ENCODE data around the gene SCAMP5.

Gene SCAMP5, protein sequence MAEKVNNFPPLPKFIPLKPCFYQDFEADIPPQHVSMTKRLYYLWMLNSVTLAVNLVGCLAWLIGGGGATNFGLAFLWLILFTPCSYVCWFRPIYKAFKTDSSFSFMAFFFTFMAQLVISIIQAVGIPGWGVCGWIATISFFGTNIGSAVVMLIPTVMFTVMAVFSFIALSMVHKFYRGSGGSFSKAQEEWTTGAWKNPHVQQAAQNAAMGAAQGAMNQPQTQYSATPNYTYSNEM

DNA sequence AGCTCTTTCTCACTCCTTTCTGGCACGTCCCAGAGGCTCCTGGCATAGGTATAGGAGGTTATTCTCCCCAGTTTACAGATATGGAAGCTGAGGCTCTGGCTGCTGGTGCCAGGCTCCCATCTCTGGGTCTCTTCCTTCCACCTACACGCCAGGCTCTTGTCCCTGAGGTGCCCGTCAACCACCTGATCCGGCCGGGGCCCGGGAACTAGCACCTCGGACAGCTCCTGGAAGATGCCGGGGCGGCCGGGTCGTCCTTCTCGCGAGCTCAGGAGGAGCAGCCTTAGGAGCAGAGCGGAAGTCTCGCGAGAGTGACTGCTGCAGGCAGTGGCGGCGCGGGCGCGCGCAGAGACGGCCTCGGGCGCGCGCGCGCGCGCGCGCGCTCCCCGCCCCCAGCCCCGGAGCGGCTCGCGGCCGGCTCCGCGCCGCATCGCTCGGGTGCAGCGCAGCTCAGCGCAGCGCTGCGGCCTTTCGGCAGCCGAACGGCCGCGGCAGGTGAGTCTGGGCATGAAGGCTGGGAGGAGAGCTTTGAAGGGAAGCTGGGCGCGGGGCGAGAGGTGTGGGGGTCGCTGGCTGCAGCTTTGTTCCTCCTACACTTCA is at the start of gene SCAMP5:
SCAMP5 (plus strand) TSS at position 382 of the 597 bp plus-strand sequence. CDS start 16,277 bp downstream, outside the sequence.
- DNase-seq (ENCODE audit: low read depth), result peak; percentile 80

DNA sequence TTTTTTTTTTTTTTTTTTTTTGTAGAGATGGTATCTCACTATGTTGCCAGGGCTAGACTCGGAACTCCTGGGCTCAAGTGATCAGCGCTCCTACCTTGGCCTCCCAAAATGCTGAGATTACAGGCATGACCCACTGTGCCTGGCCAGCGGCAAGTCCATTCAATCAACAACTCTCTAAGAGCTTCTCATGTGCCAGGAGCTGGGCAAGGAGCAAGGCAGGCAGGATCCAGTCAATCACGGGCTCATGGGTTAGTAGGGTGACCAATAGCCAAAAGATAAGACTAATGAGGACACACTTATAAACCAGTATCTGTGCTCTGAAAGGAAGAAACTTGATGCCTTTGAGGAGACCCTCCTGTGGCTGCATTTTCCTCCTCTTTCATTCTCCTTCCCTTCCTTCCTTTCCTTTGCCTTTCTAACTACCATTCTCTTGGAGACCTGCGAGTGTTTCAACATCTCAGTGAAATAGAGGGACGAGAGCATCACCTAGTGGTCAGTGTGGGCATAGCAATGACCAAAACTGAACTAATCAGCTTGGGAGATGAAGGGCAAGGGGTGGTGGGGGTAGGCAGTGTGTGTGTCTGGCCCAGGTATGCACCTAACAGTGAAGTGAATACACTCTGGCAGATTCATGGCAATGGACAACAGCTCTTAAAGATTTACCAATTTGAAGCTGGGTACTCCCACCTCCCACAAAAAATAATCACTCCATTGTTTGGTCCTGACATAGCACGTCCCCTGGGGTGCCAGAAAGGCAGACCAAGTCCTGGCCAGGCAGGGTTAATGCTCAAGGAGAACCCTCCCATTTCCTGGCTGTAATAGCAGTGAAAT is 45.1 kb upstream of the SCAMP5 start:
- DNase-seq (ENCODE audit: low read depth), result peak; percentile 50

DNA sequence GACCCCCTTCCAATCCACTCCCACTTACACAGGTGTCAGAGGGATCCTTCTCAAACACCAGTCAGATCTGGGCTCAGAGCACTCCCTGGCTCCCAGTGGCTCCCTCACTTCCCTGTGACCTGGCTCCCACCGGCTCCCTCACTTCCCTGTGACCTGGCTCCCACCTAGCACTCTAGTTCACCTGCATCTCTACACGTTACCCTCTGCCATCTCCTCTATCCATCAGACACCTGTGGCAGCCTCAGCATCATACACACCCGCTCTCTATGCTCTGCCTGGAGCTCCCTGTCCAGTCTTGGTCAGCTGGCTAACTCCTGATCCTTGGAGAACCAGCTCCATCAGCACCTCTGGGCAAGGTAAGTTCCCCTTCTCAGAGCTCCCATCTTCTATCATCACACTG is 44.4 kb upstream of the SCAMP5 start:
- no peak for DNase-seq (ENCODE audit: low read depth)

GRCh38 chr15:74954515-74954914 is 40.8 kb upstream of the SCAMP5 start:
- no peak for DNase-seq (ENCODE audit: low read depth)

- no peak for DNase-seq (ENCODE audit: low read depth)
These were observed 40.3 kb upstream of the SCAMP5 start for GRCh38 chr15:74955017-74955416.

- peak; percentile 44 for DNase-seq (ENCODE audit: low read depth)
These were observed 39.3 kb upstream of the SCAMP5 start for GRCh38 chr15:74955796-74956647.

DNA sequence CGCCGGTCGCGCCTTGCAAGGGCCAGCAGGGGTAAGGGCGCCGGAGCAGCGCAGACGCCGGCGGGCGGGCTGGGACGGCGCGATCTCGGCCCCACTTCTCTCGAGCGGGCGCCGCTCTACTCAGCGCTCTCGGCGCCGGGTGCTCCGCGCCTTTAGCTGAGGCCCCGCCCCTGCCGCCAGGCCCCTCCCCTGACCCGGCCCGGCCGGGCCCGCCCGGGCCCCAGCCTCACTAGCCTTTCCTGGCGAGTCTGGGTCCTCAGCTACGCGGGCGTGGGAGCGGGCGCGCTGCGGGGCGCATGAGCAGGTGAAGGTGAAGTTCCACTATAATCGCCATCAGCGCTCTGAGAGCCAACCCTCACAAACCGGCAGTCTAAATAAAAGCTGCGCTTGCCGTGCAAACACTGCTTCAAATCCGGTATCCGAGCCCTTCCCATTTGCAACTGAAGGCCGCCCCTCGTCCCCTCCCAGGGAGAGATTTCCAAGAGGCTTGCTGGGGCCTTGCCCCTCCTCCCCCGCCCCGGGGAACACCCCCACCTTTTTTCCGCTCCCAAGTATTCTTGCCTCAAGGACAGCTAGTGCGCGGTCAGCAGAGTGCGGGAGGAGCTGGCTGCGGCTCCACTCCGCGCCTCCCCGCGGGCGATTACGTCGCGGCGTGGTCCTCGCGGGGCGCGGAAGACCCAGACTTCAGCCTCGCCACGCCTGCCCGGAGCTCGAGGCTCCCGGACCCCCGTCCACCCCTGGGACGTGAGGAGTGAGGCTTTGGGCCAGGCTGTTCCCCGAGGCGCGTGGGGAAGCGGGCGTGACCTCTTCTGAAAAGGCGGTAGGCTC is 38.5 kb upstream of the SCAMP5 start, which contains the start of gene RPP25:
RPP25 (minus strand) TSS at position 125 of the 828 bp plus-strand sequence. CDS start 189 bp downstream, outside the sequence.
- peak; percentile 47 for DNase-seq (ENCODE audit: low read depth)

- no peak for DNase-seq (ENCODE audit: low read depth)
These were observed 37.8 kb upstream of the SCAMP5 start for GRCh38 chr15:74957476-74958035.

DNA sequence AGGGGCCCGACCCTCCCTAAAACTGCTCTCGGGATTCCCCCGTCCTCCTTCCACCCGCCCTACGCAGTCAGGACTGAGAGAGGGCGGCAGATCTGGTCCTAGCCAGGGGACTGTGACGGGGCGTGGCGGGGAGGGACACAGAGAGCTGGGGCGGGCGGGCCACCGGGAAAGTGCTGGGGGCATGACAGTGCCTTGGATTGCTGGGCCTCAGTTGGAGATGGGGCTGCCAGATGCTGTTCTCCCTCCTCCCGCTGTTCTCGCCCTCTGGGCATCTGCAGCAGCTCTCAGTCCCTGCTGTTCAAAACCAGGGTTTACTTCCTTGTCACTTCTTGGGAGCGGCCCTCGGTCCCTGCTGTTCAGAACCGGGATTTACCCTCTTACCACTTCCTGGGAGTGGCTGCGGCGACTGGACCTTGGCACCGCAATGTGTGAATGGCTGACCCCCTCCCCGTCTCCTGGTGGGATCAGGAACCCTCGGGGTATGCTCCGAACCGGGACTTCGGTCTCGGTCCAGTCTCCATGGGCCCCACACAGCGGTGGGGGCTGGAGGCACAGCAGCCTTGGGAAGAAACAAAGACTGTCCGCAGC is 36.9 kb upstream of the SCAMP5 start:
- no peak for DNase-seq (ENCODE audit: low read depth)

DNA sequence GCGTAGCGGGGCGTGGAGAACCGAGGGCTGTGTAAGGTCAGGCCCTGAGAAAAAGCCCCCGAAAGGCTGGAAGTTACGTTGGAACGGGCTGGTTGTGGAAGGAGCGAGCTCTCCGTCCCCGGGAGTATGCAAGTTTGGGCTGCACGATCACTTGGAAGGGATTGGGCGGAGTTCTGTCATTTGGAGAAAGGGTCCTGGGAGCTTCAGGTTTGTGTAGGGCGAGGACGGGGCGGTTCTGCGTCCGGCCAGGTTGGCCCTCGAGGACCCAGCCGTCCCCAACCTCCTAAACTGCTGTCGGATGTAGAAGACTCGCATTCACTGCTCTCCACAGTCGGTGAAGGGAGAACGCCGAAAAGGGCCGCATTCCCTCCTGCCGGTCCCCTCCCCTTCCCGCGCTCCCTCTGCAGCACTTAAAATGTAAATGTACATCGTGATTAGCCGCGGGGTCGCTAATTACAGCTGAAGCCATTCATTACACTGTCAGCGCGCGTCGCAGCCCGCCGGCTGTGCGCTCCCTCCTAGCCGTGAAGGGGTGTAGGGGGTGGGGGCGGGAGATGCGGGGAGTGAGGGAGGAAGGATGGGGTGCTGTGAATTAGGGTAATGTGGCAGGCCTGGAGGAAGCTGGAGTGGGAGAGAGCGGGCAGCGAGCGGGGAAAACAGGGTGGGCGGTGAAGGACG is 36.3 kb upstream of the SCAMP5 start:
- DNase-seq (ENCODE audit: low read depth), result no peak

DNA sequence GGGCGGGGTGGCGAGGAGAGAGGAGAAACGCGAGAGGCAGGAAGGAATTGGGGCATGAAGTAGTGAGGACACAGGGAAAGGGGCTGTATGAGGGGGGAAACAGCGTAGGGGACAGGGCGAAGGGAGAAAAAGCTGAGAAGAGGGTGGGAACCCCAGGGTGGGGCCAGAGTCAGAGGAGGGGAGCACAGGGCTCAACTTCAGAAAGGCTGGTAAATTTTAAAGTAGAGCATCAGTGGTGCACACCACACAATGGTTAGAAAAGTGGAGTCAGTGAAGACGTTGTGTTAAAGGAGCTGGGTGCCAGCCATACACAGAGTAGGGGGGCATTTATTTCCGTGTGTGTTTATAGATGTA is 35.8 kb upstream of the SCAMP5 start:
- no peak for DNase-seq (ENCODE audit: low read depth)

DNA sequence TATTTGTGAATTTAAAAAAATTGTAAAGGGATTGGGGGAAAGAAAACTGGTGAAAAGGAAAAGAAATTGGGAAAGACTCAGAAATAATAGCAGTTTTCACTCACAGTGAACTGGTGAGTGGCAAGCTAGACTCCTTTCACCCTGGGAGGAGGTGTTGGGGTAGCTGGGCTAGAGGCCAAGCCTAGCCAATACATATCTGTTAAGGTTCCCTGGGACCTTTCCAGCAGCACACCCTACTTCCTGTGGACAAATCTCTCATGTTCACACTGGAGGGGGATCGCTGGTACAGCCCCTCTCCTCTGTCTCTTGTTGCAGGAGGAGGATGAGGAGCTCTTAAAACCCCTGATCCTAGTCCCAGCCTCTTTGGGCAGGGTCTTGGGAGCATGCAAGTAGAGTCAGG is 35.1 kb upstream of the SCAMP5 start:
- no peak for DNase-seq (ENCODE audit: low read depth)

DNA sequence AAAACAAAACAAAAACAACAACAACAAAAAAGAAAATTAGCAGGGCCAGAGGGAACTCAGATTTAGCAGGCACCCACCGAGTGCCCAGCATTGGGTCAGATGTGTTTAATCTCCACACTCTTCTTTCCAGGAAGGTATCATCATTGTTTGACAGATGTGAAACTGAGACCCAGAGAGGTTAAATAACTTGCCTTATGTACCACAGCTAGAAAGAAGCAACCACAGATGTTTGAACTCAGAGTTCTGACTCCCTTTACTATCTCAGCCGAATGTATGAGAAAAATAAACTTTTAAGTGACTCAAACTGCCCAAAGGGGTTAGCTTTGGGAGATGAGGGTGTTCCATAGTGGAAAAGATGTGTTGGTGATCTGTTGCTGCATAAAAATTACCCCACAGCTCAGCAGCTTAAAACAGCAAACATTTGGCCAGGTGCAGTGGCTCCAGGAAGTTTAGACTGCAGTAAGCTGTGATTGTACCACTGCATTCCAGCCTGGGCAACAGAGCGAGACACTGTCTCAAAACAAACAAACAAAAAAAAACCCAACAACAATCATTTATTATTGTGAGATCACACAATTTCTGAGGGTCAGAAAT is 34.3 kb upstream of the SCAMP5 start:
- DNase-seq (ENCODE audit: low read depth), result no peak

DNA sequence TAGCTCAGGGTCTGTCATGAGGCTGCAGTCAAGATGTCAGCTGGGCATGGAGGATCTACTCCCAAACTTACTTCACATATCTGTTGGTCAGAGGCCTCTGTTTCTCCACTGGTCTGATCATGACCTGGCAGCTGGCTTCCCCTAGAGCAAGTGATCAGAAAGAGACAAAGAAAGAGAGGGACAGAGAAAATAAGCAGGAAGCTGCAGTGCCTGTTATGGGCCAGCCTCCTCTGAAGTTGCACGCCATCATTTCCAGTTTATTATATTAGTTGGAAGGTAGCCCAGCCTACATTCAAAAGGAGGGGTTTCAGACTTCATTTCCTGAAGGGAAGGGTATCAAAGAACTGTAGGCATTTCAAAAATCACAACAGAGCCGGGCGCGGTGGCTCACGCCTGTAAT is 33.7 kb upstream of the SCAMP5 start:
- no peak for DNase-seq (ENCODE audit: low read depth)

- no peak for DNase-seq (ENCODE audit: low read depth)
These were observed 33.1 kb upstream of the SCAMP5 start for GRCh38 chr15:74962219-74962618.

DNA sequence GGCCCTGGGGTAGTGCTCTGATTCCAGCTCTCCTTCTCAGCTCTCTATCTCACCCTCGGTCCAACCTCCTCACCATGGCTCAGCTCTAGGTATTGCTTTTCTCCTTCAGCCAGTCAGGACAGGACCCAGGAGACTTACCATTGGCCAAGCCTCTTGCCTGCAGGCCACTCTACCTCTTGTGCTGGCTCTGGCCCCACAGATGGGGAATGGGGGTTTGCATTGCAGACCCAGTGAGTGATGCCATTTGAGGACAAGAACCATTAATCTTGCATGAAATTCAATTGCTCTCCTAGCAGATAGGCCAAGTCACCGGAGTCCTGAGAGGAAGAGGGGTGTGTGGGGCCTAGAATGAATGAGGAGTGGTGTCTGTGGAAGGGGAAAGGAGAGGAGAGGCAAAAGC is 32.7 kb upstream of the SCAMP5 start:
- DNase-seq (ENCODE audit: low read depth), result no peak

DNA sequence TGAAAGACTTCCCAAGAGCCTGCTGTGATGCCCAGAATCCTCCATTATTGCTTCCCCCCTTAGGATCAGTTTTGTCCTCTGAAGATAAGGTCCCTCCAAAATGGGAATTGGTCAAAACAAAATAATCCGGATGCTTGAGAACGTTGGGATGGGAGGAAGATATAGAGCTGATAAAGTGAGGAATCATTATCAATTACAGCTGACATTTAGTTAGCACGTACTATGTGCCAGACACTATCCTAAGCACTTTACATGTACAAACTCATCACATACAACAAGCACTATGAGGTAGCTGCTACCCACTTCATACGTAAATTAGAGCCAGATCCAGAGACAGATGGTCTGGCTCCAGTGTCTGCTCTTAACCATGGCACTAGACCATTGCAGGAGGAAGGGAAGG is 32.1 kb upstream of the SCAMP5 start:
- no peak for DNase-seq (ENCODE audit: low read depth)

- DNase-seq (ENCODE audit: low read depth), result no peak
These were observed 30.6 kb upstream of the SCAMP5 start for GRCh38 chr15:74964794-74965193.

DNA sequence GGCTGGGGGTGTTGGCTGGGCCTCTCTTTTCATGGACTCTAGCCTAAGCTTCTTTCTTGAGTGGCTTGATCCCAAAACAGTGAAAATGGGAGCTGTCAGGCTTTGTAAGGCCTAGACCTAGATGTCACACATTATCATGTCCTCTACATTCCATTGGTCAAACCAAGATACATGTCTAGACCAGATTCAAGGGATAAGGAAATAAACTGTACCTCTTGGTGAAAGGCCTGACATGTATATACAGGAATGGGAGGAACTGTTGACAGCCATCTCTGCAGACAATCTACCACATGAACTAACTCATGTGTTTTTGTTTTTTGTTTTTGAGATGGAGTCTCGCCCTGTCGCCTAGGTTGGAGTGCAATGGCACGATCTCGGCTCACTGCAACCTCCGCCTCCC is 27.7 kb upstream of the SCAMP5 start:
- no peak for DNase-seq (ENCODE audit: low read depth)

DNA sequence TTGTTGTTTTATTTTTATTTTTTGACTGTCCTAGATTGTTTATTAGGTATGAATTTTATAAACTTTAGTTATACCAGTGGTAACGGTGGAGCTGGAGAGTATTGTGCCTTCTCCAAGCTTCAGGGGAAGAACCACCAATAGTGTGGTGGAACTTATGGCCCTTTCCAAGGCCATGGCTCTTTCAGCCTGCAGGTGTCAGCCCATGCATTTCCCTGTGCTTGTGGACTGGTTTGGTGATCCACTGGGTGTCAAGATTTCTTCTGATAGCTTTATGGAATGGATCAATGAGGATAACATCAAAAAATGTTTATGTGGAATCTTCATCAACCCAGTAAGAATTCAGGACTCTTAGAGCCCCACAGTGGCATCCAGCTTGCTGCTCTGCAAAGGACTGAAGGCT is 19.2 kb upstream of the SCAMP5 start:
- DNase-seq (ENCODE audit: low read depth), result no peak

Data from activated T-helper 1 cell treated with Interleukin-2 at 50 U/mL for 16 hours (primary cell).